NCI-H510A treated with DMSO at 0.1 percent for 48 hours (cell line): ENCODE data around the gene PAK1IP1.
A peak's percentile ranks its signal among the peaks of the same experiment; 100 is the strongest.
"Not testable (repeated sequence)": the region's sequence is repeated elsewhere in the genome, so short reads cannot be mapped to it uniquely, and the experiment has no call there.

Source experiments
- DNase-seq: peaks from one replicate; lab custom pipeline; 2025; lab: John Stamatoyannopoulos, UW

The PAK1IP1 gene

DNA sequence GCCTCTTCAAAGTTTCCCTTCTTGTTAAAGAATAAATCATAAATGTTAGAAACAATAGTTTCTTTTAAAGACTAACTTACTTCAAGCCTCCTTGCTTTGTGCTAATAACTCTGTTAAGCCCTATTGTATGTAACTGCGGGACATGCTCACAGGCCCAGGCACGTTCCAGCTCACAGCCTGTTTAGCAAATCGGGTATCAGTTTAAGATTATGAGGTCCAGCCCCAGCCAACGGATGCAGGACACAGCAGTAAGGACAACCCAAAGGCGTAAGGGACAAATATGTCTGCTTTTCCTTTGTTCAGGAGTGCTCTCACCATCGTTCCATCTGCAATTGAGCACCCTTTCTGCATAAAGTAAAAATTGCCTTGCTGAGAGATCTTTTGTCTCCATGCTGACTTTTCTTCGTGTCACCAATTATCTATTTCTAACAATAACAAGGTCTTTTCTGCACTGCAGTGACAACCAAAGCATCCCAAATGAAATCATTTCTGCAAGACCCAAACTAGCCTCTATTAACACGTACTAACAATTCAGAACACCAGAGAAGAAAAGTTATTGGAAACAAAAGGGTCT, 1.7 kb upstream of the PAK1IP1 start:
- no peak for DNase-seq

DNA sequence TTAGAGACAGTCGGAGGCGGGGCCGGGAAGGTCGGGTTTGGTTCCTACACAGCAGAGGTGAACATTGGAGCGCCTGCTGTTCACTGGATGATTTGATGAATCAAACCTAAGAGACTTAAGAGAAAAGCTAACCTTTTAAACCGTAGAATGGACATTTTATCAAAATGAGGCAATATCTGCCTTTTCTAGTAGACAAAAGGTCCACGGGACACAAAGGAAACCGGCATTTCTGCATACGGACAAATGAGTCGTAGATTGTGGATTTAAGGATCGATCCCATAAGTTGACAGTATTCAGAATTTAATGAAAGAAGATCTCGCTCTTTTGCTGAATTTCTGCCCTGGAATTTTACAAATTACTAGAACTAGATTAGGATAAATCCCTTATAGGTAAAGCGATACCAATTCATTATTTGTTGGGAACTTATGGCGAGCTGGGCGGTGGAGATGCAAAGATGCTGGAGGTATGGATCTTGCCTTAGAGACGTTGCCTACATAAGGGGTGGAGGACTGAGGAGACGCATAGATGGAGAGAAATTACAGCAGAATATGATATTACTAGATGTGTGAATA, 400 bp downstream of the PAK1IP1 start:
- DNase-seq, result peak; percentile 26

DNA sequence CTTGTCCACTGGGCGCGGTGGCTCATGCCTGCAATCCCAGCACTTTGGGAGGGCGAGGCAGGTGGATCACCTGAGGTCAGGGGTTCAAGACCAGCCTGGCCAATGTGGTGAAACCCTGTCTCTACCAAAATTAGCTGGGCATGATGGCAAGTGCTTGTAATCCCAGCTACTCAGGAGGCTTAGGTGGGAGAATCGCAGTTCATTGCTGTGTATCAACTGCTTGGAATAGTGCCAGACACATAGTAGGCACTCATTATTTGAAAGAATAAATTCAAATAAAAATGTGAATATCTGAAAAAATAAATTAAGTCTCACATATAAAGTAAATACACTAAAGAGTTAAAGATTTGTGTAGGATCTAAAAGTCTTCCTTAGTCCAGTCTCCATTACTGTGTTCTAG, 1.9 kb downstream of the PAK1IP1 start:
- DNase-seq, result no peak

DNA sequence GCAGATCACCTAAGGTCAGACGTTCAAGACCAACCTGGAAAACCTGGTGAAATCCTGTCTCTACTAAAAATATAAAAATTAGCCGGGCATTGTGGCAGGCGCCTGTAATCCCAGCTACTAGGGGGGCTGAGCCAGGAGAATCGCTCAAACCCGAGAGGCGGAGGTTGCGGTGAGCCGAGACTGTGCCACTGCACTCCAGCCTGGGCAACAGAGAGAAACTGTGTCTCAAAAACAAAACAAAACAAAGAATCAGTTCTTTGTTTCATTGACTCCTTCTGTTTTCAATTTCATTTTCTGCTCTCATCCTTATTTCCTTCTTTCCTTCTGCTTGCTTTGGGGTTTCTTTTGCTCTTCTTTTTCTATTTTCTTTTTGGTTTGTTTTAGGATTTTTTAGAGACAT, 19.2 kb downstream of the PAK1IP1 start:
- DNase-seq, result no peak

DNA sequence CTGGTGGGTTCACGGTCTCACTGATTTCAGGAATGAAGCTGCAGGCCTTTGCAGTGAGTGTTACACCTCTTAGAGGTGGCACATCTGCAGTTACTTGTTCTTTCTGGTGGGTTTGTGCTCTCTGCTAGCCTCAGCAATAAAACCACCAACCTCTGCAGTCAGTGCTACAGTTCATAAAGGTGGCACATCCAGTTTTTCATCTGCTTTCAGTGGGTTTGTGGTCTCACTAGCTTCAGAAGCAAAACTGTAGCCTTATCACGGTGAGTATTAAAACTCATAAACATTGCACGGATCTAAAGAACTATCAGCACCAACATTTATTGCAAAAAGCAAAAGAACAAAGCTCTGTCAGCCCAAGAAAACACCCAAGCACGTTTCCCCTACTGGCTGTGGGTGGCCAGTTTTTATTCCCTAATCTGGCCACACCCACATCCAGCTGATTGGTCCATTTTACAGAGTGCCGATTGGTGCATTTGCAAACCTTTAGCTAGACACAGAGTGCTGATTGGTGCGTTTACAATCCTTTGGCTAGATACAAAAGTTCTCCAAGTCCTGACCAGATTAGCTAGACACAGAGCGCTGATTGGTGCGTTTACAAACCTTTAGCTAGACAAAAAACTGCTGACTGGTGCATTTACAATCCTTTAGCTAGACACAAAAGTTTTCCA, 24.7 kb downstream of the PAK1IP1 start:
- no peak for DNase-seq

DNA sequence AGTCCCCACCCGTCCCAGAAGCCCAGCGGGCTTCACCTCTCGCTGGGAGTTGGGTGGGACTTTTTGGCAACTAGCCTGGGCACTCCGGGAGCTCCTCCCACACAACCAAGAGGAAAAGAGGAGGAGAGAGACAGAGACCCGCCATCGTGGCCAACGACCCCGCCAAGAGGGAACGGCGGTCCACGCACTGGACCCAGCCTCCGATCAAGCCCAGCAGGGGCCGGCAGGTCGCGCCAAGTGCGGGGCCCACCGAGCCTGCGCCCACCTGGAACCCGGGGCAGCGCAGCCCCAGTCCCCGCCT, 25.1 kb downstream of the PAK1IP1 start:
- DNase-seq, result no peak

DNA sequence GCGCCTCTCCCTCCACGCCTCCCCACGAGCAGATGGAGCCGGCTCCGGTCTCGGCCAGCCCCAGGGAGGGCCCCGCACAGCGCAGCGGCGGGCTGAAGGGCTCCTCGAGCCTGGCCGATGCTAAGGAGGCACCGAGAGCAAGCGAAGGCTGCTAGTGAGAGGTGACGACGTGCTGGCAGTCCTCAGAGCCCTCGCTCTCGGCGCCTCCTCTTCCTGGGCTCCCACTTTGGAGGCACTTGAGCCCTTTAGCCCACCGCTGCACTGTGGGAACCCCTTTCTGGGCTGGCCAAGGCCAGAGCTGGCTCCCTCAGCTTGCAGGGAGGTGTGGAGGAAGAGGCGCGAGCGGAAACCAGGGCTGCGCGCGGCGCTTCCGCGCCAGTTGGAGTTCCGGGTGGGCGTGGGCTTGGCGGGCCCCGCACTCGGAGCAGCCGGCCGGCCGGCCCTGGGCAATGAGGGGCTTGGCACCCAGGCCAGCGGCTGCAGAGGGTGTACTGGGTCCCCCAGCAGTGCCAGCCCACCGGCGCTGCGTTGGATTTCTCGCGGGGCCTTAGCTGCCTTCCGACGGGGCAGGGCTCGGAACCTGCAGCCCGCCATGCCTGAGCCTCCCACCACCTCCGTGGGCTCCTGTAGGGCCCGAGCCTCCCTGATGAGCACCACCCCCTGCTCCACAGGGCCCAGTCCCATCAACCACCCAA, 25.6 kb downstream of the PAK1IP1 start:
- no peak for DNase-seq

DNA sequence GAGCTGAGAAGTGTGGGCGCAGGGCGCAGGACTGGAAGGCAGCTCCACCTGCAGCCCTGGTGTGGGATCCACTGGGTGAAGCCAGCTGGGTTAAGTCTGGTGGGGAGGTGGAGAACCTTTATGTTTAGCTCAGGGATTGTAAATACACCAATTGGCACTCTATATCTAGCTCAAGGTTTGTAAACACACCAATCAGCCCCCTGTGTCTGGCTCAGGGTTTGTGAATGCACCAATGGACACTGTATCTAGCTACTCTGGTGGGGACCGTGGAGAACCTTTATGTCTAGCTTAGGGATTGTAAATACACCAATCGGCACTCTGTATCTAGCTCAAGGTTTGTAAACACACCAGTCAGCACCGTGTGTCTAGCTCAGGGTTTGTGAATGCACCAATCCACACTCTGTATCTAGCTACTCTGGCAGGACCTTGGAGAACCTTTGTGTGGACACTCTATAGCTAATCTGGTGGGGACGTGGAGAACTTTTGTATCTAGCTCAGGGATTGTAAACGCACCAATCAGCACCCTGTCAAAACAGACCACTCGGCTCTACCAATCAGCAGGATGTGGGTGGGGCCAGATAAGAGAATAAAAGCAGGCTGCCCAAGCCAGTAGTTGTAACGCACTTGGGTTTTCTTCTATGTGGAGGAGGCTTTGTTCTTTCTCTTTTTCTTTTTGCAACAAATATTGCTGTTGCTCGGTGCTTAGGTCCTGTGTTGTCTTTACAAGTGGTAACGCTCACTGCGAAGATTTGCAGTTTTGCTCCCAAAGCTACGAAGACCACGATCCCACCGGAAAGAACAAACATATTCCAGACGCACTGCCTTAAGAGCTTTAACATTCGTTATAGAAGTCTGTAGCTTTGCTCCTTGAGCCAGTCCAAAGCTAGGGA, 26.4 kb downstream of the PAK1IP1 start:
- not testable (repeated sequence) for DNase-seq

DNA sequence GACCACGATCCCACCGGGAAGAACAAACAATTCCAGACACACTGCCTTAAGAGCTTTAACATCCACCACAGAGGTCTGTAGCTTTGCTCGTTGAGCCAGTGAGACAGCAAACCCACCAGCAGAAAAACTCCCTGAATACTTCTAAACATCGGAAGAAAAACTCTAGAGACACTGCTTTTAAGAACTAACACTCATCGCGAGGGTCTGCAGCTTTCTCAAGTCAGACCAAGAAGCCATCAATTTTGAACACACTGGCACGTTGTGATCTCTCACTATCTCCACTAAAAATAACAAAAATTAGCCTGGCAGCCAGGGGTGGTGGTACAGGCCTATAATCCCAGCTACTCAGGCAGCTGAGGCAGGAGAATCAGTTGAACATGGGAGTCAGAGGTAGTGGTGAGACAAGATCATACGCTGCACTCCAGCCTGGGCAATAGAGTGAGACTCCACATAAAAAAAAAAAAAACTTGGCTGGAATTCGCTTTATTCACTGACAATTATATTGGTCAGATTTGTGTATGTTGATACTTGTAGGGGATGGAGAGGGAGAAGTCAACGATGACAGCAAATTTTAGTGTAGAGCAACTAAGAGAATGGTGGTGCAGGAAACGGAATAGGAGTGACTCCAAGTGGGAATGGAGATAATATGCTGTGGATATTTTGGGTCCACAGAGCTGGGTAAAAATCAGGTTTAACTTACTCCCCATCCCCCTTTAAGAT, 27.2 kb downstream of the PAK1IP1 start:
- DNase-seq, result no peak

DNA sequence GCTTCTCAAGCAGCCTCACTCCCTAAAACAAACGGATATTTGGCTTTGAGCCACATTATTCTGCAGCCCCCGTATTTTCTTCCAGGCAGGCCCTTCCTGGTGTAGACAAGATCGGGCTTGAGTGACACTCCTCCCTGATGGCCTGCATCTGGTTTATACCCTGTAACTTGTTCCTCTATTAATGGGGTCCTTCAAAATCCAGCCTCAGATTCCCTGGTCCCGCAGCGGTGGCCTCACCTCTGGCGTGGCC, 27.7 kb downstream of the PAK1IP1 start:
- no peak for DNase-seq

DNA sequence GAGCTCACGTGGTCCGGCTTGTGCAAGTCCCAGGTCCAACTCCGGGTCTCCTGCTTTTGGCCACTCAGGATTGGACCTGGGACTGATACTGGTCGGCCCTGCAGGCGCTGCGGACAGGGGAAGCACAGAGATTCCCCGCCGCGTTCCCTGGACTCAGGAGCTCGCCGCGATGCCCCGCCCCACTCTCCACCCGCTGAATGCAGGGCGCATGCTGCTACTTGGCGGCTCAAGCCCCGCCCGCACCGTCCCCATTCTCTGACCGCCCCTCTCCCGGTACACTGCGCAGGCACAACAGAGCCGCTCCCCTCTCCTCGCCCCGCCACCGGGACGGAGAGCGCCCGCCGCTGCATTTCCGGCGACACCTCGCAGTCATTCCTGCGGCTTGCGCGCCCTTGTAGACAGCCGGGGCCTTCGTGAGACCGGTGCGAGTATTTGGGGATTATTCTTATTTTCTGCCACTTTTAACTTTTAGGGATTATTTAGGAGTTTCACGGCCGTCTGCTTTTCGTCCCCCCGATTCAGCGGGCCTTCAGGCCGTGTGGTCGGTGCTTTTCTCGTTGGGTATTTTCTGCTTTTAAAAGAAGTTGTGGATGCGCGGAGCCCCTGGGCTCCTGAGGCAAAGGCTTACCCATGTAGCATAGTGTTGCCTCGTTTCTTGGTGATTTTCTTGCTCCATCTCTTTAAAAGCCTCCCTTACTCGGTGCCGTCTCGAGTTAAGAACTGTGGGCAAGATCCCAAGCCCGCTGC, 28.2 kb downstream of the PAK1IP1 start, which contains the start of gene TMEM14C:
Gene TMEM14C (plus strand): TSS at position 251 of the 747 bp plus-strand sequence. CDS start 1,544 bp downstream, outside the sequence.
- peak; percentile 73 for DNase-seq

DNA sequence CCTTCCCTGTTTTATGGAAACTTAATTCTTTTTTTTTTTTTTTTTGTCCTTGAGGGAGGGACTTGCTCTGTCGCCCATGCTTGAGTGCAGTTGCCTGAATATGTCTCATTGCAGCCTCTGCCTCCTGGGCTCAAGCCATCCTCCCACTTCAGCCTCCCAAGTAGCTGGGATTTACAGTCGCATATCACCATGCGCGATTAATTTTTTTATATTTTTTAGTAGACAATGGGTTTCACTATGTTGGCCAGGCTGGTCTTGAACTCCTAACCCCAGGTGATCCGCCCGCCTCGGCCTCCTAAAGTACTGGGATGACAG, 28.8 kb downstream of the PAK1IP1 start:
- no peak for DNase-seq

DNA sequence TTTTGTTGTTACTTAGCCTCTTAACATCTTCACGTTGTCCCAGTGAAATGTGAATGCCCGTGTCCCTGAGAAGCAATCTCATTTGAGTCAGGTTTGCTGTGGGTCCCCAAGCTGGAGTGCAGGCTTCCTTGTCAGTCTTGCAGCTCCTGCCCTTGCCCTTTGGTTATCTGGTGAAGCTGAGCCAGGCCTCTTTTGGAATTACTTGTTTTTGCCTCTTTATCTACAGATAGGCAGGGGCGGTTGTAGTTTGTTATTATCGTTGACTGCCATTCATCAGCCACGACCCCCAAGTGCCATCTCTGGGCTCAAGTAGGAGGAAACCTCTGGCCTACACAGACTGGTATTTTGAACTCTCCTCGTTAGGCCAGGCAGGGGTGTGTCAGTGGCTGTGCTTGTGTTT, 30.3 kb downstream of the PAK1IP1 start:
- DNase-seq, result no peak

DNA sequence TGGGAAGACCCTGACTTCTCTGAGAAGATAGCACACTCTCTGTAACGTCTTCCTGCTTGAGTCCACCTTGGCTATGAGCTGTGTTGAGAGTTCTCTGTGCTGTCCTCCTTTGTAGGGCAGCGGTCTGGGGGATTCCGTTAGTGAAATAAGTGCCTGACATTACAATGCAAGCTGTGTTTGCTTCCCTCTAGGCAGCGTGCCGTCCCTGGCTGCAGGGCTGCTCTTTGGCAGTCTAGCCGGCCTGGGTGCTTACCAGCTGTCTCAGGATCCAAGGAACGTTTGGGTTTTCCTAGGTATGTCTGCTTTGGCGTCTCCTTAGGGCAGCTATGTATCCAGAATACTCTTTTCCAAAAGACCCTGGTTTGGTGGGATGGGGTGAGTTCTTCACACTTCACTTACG, 30.9 kb downstream of the PAK1IP1 start:
- no peak for DNase-seq

DNA sequence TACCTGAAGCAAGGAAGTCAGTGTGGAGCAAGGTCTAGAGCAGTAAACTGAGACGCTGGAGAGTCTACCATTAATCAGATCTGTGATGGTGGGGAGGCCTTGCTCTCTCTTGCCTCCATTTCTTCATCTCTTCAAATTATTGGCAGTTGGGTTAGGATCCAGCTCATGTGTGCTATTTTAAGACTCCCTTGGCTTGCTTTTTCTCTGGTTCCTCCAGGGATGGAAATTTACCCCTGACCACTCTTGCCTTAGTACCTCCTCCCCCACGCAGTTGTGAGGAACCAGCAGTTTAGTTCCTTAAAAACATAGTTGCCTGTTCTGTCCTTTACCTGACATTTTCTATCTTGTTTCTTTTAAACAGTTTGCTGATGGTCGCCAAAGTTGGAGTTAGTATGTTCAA, 35.5 kb downstream of the PAK1IP1 start:
- DNase-seq, result no peak

DNA sequence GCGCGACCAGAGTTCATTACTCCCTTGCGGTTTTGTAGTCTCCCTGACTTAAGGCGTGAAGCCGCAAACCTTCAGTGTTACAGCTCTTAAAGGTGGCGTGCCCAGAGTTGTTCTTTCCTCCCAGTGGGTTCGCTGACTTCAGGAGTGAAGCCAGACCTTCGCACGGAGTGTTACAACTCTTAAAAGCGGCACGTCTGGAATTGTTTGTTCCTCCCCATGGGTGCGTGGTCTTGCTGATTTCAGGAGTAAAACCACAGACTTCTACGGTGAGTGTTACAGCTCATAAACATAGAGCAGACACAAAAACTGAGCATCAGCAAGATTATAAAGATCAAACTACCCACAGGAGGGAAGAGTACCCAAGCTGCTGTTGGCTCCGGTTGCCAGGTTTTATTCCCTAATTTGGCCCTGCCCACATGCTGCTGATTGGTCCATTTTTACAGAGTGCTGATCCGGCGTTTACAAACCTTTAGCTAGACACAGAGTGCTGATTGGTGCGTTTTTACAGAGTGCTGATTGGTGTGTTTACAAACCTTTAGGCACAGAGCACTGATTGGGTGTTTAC, 38.5 kb downstream of the PAK1IP1 start:
- no peak for DNase-seq

DNA sequence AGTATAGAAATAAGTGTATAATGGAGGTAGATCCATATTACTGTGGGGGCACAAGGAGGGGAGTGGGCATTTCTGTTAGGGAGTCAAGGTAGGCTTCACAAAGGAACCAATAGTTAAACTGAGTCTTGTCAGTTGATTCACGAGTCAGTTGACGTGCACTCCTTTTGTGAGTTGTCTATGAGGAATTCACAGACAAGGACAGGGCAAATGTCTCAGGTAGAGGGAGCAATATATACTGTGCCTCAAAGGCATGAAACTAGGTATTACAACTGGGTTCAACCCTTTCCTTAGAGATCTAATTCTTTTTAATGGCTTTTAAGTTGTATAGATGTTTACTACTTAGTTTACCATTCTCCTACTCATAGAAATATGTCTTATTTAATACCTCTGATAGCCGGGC, 39.1 kb downstream of the PAK1IP1 start:
- no peak for DNase-seq

DNA sequence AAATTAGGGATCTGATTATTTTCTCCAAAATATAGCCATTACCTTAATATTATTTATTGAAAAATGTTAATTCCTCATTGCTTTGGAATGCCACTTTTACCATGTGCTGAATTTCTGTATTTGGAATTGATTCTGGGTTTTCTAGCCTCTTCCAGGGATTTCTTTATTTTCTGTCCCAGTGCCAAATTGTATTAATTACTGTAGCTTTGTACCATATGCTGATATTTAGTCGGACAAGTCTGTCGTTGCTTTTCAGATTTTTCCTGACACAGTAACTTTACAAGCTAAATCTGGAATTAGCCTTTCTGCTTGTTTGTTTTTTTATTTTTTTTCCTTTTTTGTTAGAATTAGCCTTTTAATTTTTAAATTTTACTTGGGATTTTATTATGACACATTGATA, 42.0 kb downstream of the PAK1IP1 start:
- no peak for DNase-seq

DNA sequence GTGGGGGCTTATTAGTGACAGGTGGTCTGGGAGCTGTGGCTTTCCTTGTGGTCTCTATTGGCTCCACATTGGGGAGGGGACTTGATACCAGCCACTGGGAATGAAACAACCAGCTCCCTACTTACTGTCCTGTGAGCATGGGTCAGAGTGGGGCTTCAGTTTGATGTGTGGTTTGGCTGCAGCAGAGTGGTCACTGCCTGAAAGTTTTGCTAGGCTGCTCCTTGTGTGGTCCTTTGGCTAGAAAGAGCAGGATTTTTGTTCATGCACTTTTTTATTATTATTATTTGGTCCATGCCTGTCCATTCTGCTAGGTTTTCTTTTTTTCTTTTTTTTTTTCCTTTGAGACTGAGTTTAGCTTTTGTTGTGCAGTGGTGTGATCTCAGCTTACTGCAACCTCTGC, 45.3 kb downstream of the PAK1IP1 start:
- no peak for DNase-seq

DNA sequence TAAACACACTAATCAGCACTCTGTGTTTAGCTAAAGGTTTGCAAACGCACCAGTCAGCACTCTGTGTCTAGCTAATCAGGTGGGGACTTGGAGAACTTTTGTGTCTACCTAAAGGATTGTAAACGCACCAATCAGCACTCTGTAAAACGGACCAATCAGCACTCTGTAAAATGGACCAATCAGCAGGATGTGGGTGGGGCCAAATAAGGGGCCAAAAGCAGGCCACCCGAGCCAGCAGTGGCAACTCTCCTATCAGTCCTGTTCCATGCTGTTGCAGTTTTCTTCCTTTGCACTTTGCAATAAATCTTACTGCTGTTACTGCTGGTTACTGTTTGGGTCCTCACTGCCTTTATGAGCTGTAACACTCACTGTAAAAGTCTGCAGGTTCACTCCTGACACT, 46.9 kb downstream of the PAK1IP1 start:
- not testable (repeated sequence) for DNase-seq

DNA sequence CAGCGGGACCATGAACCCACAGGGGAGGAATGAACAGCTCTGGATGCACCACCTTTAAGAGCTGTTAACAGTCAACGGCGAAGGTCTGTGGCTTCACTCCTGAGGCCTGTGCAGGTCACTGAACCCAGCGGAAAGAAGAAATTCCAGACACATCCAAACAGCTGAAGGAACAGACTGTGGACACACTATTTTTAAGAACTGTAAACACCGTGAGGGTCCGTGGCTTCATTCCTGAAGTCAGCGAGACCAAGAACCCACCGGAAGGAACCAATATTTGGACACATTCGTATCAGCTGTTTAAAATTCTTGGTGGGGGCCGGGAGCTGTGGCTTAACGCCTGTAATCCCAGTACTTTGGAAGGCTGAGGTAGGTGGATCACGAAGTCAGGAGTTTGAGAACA, 47.5 kb downstream of the PAK1IP1 start:
- no peak for DNase-seq
